PFSK-1 (cell line): ENCODE results near the gene ALDOC.

Source experiments
- FOXP2 ChIP-seq: optimal IDR thresholded peaks from 2 replicates; pipeline ENCODE3; 2011; ENCODE audit warnings: borderline replicate concordance, control low read depth, inconsistent platforms; ENCODE audit not compliant: insufficient read depth; ENCODE audit errors: extremely low read length, extremely low read depth
- POLR2AphosphoS5 ChIP-seq: IDR thresholded peaks from 2 replicates; pipeline ENCODE4 v1.6.1; 2012; ENCODE audit warnings: low read depth, mild to moderate bottlenecking, control low read depth, low read length, moderate library complexity
- TAF1 ChIP-seq: IDR thresholded peaks from 2 replicates; pipeline ENCODE4 v1.6.1; 2012; ENCODE audit warnings: low read length, control low read depth, borderline replicate concordance; ENCODE audit not compliant: insufficient read depth

GRCh38 chr17:28623696-28624095 is 47.0 kb upstream of the ALDOC start:
- TF ChIP-seq FOXP2 (no peak), TAF1 (no peak), POLR2AphosphoS5 (no peak)
